Spleen (tissue), 11 donors: Measurements from ENCODE around the gene YTHDC1. TPM values are rescaled to one million over a fixed set of nuclear protein-coding genes. Genes with fewer than 3 reads are reported as not detected.
"Not testable (repeated sequence)": the region's sequence is repeated elsewhere in the genome, so short reads cannot be mapped to it uniquely, and the experiment has no call there.

ENCODE experiments used
- DNase-seq: peaks from one replicate; pipeline ENCODE4 v3.0.0-alpha.2; 2020
- H3K27ac ChIP-seq, 8 donors: fragments of 200-600 bp; sonication (generic) in 7 of 8; 1 replicate in 4 of 8; 2 replicates in 4 of 8; pipeline versions ENCODE4 v1.5.0 to v1.8.0; 2016 to 2021; ENCODE audit warnings: inconsistent platforms in 4 of 8, mild to moderate bottlenecking in 4 of 8, moderate library complexity in 1 of 8
- H3K27me3 ChIP-seq, 7 donors: fragments of 200-600 bp; sonication (generic) in 6 of 7; replicated peaks in 1 of 7; 1 replicate in 4 of 7; 2 replicates in 3 of 7; pipeline versions ENCODE4 v1.5.0 to v1.8.0; 2016 to 2021; ENCODE audit warnings: inconsistent platforms in 3 of 7, mild to moderate bottlenecking in 1 of 7
- H3K36me3 ChIP-seq, 6 donors: fragments of 200-600 bp; sonication (generic) in 5 of 6; 1 replicate in 4 of 6; 2 replicates in 2 of 6; pipeline versions ENCODE4 v1.5.0 to v1.8.0; 2016 to 2021; ENCODE audit warnings: inconsistent platforms in 2 of 6
- H3K4me1 ChIP-seq, 6 donors: fragments of 200-600 bp; sonication (generic) in 5 of 6; 1 replicate in 3 of 6; 2 replicates in 3 of 6; pipeline versions ENCODE4 v1.5.0 to v1.8.0; 2016 to 2021; ENCODE audit warnings: inconsistent platforms in 3 of 6
- H3K4me3 ChIP-seq, 8 donors: fragments of 200-600 bp; sonication (generic) in 7 of 8; 1 replicate in 4 of 8; 2 replicates in 4 of 8; pipeline versions ENCODE4 v1.5.0 to v1.8.0; 2016 to 2021; ENCODE audit warnings: inconsistent platforms in 4 of 8, mild to moderate bottlenecking in 4 of 8, moderate library complexity in 2 of 8
- H3K9me3 ChIP-seq, 8 donors: fragments of 200-600 bp; sonication (generic) in 7 of 8; 1 replicate in 4 of 8; 2 replicates in 4 of 8; pipeline versions ENCODE4 v1.5.0 to v1.8.0; 2016 to 2021; ENCODE audit warnings: inconsistent platforms in 4 of 8
- POLR2A ChIP-seq, 3 donors: fragments of 450-650 bp; IDR thresholded peaks; one replicate each; pipeline ENCODE4 v1.5.1; 2017; ENCODE audit warnings: antibody characterized with exemption in 3 of 3, mild to moderate bottlenecking in 1 of 3
- POLR2AphosphoS5 ChIP-seq, 3 donors: sonication (generic); formaldehyde crosslinking; IDR thresholded peaks; one replicate each; pipeline ENCODE4 v1.5.1; 2017; ENCODE audit warnings: antibody characterized with exemption in 3 of 3
- WGBS, 5 donors: extraction: QIAGEN DNeasy Blood & Tissue Kit in 3 of 5; methylation state at CpG; one replicate each; pipeline versions ENCODE4 v1.1.5 to v1.1.7; 2013 to 2018; 5-methylcytosine and 5-hydroxymethylcytosine counted together
- intact Hi-C: fragments of 100-400 bp; cut with DNase I; formaldehyde crosslinking; loops from one replicate; pipeline ENCODE4 v1.15.0; 2023; ENCODE audit warnings: low total_unique reads
- polyA plus RNA-seq, 3 donors: library from polyadenylated mRNA; stranded (reverse); fragments of 200-250 nt; gene quantifications; one replicate each; pipeline ENCODE4 v1.2.1, GENCODE V29; 2013
- total RNA-seq, 7 donors: library from RNA; depleted of rRNA in 3 of 7; stranded (reverse); fragments of >200 nt in 3 of 7; fragmentation: NEBNext Ultra II Directional in 4 of 7; extraction: Animal tissue kit (Norgen Biotek cat#: 25700) in 4 of 7; gene quantifications; one replicate each; pipeline versions ENCODE4 v1.1.0 to v1.2.1, GENCODE V29; 2016 to 2021
- TF ChIP-seq, protein P1 (sequence below), 11 experiments: fragments of 200-600 bp in 7 of 11; fragments of 450-650 bp in 4 of 11; sonication (generic) in 4 of 11; IDR thresholded peaks in 8 of 11; conservative IDR thresholded peaks in 3 of 11; 1 replicate in 7 of 11; 2 replicates in 4 of 11; pipeline versions ENCODE4 v1.4.0 to v1.8.0; 2016 to 2021; ENCODE audit warnings: antibody characterized with exemption in 11 of 11, inconsistent platforms in 4 of 11, mild to moderate bottlenecking in 1 of 11
- donor health status: healthy with polysubstance abuse.
- donor health status: DM: no; HTN: no; CAD: no; lungs with moderate emphysema.
- donor health status: DM: no; HTN: no; CAD: no.
- donor health status: Bipolar disorder and iron deficiency.
- donor health status: healthy.
- donor health status: DM: no; HTN: no; CAD: no.
- donor health status: DM: yes; HTN: yes; CAD: no.

The YTHDC1 gene
- total and polyA plus RNA-seq, 10 donors, result 36.3 to 110 (median 88.5) TPM

DNA sequence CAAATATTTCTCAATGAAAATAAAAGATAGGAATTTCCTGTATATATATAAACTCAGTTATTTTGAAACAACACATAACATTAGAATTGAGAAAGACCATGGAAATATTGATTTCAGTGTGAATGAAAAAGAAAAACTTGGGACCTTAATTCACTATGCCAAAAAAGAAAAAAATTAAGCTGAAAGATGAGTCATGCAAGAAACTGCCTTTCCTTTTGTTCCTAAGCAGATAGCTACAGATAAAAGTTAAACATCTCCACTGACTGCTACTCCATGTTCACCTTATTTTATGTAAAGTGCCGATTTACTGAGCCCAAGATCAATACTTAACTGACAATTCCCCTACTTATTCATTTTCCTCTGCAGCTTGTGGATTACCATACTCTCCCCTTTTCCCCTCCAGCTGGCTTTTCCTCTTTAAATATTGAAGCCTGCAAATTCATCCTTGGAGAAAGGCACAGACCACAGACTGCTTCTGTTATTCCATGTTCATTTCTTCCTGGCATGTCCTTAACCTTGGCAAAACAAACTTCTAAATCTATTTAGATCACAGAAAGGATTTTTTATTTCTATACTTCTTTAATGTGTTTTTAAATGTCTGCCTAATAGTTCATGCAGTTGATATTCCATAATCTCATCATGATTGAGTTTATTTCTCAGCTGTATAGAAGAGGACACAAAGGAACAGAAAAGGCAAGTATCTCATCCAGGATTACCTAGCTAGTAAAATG lies 40.5 kb upstream of the YTHDC1 start:
- no peak for DNase-seq

DNA sequence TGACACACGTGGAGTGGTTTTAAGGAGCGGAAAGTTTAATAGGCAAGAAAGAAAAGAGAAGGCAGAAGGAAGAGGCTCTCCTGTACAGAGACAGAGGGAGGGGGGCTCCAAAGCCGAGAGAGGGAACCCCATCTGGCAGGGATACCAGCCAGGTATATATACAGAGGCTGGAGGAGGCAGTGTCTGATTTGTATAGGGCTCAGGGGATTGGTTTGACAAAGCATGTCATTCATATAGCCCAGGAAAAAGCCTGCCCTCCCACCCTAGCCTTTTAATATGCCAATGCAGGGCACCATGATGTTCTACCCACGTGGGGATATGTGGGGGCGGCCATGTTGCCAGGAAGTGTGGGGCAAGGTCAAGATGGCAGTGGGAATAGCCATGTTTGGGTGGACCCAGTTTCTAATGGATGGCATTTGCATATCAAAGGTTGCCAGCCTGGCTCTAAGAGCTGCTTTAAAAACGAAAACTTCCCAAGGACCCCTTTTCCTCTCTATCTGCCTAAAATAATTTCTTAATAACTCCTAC lies 39.6 kb upstream of the YTHDC1 start:
- WGBS, 5 donors, result 69 to 84% (median 76%) methylated on average over 6 of the region's 6 CpGs

More for the DNA sequence above, 40.5 kb upstream of the YTHDC1 start:
- TF ChIP-seq POLR2AphosphoS5 (IDR thresholded peaks at IDR 0.05) (no peak), POLR2A (IDR thresholded peaks at IDR 0.05) (no peak)
- TF ChIP-seq, protein P1, sequence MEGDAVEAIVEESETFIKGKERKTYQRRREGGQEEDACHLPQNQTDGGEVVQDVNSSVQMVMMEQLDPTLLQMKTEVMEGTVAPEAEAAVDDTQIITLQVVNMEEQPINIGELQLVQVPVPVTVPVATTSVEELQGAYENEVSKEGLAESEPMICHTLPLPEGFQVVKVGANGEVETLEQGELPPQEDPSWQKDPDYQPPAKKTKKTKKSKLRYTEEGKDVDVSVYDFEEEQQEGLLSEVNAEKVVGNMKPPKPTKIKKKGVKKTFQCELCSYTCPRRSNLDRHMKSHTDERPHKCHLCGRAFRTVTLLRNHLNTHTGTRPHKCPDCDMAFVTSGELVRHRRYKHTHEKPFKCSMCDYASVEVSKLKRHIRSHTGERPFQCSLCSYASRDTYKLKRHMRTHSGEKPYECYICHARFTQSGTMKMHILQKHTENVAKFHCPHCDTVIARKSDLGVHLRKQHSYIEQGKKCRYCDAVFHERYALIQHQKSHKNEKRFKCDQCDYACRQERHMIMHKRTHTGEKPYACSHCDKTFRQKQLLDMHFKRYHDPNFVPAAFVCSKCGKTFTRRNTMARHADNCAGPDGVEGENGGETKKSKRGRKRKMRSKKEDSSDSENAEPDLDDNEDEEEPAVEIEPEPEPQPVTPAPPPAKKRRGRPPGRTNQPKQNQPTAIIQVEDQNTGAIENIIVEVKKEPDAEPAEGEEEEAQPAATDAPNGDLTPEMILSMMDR (IDR thresholded peaks at IDR 0.05 in 8 of 11, conservative IDR thresholded peaks at IDR 0.05 in 3 of 11), result no peak
- Histone ChIP-seq H3K27ac (no peak overlapping the region), H3K4me3 (no peak overlapping the region), H3K9me3 (no peaks in the 10 kb centered on the region), H3K36me3 (no peaks in the 10 kb centered on the region), H3K4me1 (no peaks in the 10 kb centered on the region), H3K27me3 (peaks cover 0 to 13% (median 0%) of the 10 kb centered on the region in 7 donors)
- 58 to 88% (median 75%) methylated on average over 1 of the region's 1 CpG for WGBS, 5 donors
- intact Hi-C loops, result no loop called here

DNA sequence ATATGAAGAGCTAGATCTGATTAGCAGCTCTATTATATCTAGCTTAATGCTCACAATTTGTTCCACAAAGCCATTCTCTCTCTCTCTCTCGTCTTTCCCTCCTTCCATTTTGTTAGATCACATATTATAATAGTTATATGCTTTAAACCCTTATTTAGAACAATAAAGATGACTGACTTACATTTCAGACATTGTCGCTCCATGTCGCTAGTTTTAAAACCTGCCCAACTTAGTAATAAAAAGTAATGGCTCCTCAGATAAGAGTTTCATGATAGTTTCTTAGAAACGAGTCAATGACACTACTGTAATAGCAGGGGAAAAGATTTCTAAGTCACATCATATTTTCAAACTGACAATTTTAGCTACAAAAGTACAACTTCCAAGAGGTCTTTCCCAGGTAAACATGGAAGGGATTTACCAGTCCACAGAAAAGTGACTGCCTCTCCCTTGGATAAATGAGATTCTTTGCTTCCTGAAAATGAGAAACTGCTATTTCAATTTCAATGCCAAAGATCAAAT lies 38.5 kb upstream of the YTHDC1 start:
- no peaks in the 10 kb centered on the region for H3K4me1 ChIP-seq
- TF ChIP-seq, protein P1 (IDR thresholded peaks at IDR 0.05 in 8 of 11, conservative IDR thresholded peaks at IDR 0.05 in 3 of 11), result no peak
- TF ChIP-seq POLR2A (IDR thresholded peaks at IDR 0.05) (no peak), POLR2AphosphoS5 (IDR thresholded peaks at IDR 0.05) (no peak)
- no peaks in the 10 kb centered on the region for H3K9me3 ChIP-seq
- H3K36me3 ChIP-seq, result no peaks in the 10 kb centered on the region
- peaks cover 0 to 19% (median 0%) of the 10 kb centered on the region in 7 donors for H3K27me3 ChIP-seq
- H3K4me3 ChIP-seq, result no peak overlapping the region
- WGBS, 5 donors, result 68 to 90% (median 68%) methylated on average over 4 of the region's 4 CpGs
- no peak overlapping the region for H3K27ac ChIP-seq
- intact Hi-C loops, result no loop called here
- DNase-seq, result no peak

More for the DNA sequence above, 39.6 kb upstream of the YTHDC1 start:
- H3K9me3 ChIP-seq, H3K4me1 ChIP-seq, H3K27ac ChIP-seq, intact Hi-C loops, H3K4me3 ChIP-seq, DNase-seq, H3K36me3 ChIP-seq: not testable (repeated sequence)
- H3K27me3 ChIP-seq, result peaks cover 0 to 13% (median 0%) of the 10 kb centered on the region in 7 donors

DNA sequence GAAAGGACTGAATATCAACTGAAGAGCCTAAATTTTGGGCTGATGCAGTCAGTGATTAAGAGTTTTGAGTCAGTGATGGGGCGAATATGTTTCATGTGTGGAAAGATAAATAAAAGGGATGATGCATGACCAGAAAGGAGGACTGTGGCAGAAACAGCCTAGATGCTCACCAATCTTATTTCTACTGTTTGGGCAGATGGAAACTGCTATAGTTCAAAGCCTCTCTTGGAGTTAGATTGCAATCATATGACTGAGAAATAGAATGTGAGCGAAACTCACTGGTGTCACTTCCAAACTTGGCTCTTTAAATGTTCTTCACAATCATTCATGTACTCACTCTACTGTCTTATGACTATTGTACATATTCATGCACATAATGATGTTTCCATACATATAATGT lies 35.4 kb upstream of the YTHDC1 start:
- Histone ChIP-seq H3K9me3 (no peaks in the 10 kb centered on the region), H3K27ac (no peak overlapping the region), H3K4me1 (no peaks in the 10 kb centered on the region), H3K36me3 (no peaks in the 10 kb centered on the region), H3K27me3 (peaks cover 0 to 26% (median 0%) of the 10 kb centered on the region in 7 donors), H3K4me3 (no peak overlapping the region)
- no peak for DNase-seq
- TF ChIP-seq POLR2A (IDR thresholded peaks at IDR 0.05) (no peak), POLR2AphosphoS5 (IDR thresholded peaks at IDR 0.05) (no peak)
- TF ChIP-seq, protein P1 (IDR thresholded peaks at IDR 0.05 in 8 of 11, conservative IDR thresholded peaks at IDR 0.05 in 3 of 11), result no peak
- intact Hi-C loops, result no loop called here
- 79 to 93% (median 88%) methylated on average over 2 of the region's 2 CpGs for WGBS, 5 donors
